Smooth muscle cell of the brain vasculature (primary cell): ENCODE data around the gene SBK3.
A peak's percentile ranks its signal among the peaks of the same experiment; 100 is the strongest.
"Not testable (repeated sequence)": the region's sequence is repeated elsewhere in the genome, so short reads cannot be mapped to it uniquely, and the experiment has no call there.

Experiments
- DNase-seq: peaks from one replicate; pipeline ENCODE4 v3.0.0-alpha.2; 2012; ENCODE audit warnings: low read depth, low spot score

SBK3 gene

DNA sequence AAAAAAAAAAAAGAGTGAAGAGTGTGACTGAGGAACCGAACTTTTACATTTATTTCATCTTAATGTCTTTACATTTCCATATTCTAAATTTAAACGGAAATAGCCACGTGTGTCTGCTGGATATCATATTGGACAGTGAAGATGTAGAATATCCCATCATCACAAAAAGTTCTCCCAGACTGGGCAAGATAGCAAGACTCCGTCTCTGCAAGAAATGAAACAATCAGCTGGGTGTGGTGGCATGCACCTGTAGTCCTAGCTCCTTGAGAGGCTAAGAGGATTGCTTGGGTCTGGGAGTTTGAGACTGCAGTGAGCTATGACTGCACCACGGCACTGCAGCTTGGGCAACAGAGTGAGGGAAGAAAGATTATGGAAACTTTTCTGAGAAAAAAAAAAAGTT is 31.4 kb upstream of the SBK3 start:
- no peak for DNase-seq

DNA sequence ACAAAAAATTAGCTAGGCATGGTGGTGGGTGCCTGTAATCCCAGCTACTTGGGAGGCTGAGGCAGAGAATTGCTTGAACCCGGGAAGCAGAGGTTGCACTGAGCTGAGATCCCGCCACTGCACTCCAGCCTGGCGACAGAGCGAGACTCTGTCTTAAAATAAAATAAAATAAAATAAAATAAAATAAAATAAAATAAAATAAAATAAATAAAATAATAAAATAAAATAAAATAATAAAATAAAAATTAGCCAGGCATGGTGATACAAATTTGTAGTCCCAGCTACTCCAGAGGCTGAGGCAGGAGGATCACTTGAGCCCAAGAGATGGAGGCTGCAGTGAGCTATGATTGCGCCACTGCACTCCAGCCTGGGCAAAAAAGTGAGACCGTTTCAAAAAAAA is 28.6 kb upstream of the SBK3 start:
- DNase-seq: not testable (repeated sequence)

DNA sequence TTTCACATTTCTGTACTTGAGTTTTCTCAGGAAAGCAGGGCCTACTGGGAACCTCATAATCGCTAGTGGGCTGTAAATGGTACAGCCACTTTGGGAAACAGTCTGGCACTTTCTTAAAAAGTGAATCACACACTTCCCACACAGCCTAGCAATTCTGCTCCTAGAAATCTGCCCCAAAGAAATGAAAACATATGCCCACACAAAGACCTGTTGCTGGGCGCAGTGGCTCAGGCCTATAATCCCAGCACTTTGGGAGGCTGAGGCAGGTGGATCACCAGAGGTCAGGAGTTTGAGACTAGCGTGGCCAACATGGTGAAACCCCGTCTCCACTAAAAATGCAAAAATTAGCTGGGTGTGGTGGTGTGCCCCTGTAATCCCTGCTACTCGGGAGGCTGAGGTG is 24.1 kb upstream of the SBK3 start:
- not testable (repeated sequence) for DNase-seq

DNA sequence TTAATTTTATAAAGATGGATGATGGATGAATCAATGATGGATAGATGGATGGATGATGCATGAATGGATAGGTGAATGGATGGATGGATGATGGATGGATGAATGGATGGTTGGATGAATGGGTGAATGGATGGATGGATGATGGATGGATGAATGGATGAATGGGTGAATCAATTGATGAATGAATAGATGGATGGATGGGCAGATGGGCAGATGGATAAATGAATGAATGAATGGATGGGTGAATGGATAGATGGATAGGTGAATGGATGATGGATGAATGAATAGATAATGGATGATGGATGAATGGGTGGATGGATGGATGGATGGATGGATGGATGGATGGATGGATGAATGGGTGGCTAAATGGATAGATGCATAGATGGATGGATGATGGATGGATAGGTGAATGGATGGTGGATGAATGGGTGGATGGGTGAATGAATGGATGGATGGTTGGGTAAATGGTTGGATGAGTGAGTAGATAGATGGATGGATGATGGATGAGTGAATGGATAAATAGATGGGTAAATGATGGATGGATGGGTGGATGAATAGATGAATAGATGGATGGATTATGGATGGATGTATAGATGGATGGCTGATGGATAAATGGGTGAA is 22.5 kb upstream of the SBK3 start:
- no peak for DNase-seq

DNA sequence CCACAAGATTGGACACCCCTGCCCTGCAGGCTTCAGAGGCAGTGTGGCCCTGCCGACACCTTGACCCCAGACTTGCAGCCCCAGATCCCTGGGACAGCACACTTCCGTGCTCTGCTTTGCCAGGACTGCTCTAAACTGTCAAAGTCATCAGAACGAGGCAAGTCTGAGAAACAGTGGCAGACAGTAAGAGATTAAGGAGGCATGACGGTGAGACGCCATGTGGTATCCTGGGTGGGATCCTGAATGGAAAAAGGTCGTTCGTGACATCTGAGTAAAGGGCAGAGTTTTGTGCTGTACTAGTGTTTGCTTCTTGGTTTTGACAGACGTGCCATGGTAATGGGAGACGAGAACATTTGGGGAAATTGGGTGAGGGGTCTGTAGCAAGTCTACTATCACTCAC is 21.5 kb upstream of the SBK3 start:
- no peak for DNase-seq

DNA sequence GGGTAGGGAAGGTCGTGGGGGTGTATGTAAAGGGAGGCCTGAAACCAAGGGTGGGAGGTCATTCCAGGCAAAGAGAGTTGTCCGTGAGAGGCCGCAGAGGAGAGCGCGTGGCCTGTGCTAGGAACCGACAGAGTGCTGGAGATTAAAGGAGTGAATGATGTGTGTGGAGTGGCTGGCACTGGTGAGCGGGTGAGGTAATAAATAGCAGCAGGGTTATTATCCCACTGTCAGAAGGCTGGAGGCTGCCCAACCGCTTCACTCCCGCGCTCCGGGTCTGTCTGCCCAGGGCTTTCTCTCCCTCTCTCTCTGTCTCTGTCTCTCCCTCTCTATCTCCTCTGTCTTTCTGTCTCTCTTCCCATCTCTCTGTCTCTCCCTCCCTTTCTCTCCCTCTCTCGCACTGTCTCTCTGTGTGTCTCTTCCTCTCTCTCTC is 17.9 kb upstream of the SBK3 start:
- DNase-seq: no peak

DNA sequence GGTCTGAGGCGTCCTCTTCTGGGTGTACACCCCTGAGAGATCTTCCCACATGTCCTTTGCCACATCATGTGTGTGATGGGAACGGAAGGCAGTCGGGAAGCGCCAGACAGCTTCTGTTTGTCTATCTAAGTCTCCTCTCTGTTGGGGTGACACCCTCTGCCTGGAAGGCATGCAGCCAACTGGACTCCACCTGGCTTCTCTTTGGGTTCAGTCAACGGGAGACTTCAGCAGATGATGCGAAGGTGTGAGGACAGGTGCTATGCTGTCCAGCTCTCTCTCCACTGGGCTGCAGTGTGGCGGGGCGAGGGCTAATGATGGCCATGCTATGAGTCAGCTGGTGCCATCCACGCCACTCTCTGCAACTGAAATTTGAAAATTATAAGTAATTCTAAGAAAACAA is 14.3 kb upstream of the SBK3 start:
- DNase-seq: no peak

DNA sequence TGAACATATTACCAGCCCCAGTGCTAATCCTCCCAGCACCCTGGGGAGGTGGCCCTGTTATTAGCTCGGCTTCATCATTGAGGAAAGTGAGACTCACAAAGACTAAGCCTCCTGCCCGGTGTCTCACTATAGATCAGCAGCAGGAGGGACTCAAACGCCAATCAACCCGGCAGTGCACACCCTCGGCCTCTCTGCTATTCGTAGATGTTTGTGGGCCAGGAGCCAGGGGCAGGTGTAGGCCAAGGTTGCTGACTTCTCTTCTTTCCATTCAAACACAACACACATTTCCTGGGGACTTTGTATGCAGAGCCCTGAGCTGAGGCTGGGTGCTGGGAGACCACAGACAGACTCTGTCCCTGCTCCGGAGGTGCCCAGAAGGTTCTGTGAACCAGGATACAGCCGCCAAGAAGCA is 9.4 kb upstream of the SBK3 start:
- DNase-seq: no peak

DNA sequence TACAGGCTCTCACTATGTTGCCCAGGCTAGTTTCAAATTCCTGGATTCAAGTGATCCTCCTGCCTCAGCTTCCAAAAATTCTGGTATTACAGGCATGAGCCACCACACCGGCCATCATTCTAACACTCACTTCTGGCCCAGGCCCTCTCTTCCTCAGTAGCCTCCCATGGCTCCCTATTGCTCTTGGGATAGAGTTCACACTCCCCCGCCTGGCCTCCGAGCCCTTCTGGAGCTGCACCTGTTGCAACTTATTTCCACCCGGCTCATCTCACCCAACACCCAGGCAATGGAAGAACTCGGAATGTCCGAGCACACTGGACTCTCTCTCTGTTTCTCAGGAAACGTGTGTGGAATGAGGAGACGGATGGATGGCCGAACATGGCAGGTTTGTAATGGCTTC is 9.0 kb upstream of the SBK3 start:
- no peak for DNase-seq

DNA sequence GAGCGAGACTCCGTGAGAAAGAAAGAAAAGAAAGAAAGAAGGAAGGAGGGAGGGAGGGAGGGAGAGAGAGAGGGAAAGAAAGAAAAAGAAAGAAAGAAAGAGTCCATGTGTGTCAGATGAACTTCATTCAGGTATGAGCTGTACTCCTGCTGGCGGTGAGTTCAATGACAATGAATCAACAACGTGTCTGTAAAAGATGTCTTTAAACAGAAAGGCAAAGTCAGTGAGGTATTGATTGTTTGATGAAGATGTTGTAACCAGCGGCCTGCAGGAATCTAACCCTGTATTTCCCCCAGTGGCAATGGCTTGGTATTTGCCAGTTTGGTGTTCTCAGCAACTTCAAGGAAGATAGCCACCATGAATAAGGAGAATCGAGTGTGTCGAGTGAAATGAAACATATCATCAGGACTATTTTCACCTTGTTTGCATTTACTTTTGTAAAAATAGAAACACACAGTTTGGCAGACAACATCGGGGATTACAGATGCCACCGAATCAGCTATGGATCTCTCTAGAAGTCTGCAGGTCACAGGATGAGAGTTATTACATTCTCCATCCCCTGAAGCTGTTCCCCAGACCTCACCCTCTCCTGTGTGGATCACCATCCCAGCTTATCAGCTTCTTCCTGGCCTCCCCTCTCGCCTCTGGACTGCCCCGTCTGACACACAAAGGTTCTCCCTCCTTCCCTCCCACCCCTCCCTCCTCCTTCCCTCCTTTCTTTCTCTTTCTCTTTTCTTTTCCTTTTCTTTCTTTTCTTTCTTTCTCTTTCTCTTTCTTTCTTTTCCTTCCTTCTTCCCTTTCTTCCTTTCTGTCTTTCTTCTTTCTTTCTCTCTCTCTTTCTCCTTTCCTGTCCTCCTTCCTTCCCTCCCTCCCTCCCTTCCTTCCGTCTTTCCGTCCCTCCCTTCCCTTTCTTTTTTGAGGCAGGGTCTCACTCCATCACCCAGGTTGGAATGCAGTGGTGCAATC is 8.2 kb upstream of the SBK3 start:
- no peak for DNase-seq

DNA sequence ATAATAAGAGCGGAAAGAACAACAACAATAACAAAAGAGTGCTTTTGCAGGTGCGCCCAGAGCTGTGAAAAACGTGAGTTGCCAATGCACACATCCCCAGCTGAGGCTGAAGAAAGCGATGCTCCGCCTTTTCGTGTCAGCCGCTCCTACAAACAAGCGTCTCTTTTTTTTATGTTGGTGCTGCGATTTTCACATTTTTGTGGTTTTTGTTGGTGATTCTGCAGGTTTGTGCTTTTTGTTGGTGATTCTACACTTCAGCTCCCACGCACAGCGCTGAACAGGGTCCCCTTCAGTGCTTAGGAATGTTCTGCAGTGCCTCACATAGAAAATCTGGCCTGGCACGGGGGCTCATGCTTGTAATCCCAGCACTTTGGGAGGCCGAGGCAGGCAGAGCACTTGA is 7.3 kb upstream of the SBK3 start:
- no peak for DNase-seq

DNA sequence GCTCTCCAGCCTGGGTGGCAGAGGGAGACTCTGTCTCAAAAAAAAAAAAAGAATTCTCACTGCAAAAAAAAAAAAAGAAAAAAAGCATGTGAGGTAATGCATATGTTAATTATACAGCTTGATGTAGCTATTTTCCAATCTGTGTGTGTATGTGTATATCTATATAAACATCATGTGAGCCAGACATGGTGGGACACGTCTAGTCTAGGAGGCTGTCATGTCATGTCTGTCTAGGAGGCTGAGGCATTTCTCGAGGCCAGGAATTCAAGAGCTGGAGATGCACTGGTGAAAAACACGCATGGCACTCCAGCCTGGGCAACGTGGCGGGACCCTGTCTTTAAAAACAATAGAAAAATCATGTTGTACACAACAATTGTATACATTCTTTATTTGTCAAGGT is 6.9 kb upstream of the SBK3 start:
- no peak for DNase-seq

DNA sequence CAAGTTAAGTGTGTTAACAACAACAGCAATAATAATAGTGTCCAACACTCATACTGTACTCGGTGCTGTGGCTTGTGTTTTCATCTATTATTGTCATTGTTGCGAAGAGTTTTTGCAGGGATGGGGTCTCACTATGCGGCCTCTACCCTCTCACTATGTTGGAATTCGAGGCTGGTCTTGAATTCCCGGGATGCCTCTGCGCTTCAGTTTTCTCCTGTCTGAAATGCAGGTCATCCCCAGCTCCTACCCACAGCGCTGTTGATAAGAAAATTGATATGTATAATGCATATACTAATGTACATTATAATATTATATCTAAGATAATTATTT is 4.9 kb upstream of the SBK3 start:
- no peak for DNase-seq

DNA sequence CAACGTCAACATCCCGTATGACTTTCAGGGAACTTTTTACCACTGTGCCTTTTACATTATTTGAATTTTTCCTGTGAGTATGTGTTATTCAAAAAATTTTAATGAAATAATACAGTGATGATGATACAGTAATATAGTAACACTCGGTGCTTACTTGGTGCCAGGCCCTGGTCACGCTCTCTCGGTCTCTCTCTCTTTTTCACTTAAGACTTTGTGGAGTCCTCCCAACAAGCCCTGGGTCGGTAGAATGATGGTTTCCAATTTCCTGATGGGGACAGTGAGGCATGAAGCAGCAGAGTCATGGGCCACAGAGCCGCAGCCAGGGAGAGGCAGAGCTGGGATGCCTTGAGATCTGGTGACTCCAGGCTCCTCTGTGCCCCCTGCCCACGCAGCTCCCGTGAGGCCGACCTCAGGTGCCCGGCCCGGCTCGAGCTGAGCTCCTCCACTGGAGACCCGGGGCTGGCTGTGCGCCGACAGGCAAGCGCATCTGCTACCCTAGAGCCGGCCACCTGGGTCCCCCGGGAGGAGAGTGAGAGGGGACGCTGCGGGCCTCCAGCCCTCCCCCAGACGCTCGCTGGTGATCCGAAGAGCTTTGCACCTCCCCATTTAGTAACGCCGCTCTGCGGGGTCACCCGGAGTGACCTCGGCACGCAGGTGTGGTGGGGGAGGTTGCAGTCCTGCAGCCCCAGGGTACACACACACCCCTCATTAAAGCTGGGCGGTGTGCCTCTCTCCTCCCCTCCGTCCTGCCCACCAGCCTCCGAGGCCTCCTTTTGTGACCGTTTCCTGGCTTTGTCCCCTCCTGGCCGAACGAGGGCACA is 4.4 kb upstream of the SBK3 start:
- DNase-seq: peak; percentile 46

DNA sequence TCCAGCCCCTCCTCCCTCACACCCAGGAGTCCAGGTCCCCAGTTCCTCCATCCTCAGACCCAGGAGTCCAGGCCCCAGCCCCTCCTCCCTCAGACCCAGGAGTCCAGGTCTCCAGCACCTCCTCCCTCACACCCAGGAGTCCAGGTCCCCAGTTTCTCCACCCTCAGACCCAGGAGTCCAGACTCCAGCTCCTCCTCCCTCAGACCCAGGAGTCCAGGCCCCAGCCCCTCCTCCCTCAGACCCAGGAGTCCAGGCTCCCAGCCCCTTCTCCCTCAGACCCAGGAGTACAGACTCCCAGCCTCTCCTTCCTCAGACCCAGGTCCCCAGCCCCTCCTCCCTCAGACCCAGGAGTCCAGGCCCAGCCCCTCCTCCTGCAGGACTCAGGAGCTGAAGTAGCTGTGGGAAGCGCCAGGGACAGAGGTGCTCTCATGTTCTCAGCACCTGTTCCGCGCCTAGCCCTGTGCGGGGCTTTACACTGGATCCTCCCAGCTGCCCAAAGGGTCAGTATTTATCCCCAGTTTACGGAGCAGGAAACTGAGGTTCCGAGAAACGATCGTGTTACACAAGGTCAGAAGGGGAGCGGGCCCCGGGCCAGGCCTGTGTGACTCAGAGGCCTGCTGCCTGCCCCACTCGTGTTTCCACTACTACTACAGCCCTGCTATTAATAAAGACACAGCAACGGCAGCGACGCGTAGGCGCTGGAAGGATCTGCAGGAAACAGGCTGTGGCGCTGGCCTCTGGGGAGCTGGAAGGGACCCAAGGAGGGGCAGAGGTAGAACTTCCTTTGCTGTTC is 1.7 kb upstream of the SBK3 start:
- no peak for DNase-seq

DNA sequence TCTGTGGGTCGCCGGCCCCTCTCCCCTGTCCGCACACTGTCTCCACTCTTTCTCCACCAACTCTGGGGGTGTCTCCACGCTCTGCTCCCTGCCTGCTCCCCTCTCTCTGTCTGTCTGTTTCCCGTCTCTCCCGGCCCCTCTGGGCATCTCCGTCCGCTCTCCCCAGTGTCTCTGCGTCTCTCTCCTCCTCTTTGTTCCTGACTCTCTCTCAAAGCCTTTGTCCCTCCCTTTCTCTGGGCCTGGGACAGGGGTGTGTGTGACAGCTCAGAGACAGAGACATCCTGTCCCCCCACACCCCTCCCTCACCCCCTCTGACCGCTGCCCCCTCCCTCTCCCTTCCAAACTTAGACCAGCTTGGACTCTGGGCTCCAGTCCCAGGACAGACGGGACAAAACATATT is 668 bp upstream of the SBK3 start:
- no peak for DNase-seq

DNA sequence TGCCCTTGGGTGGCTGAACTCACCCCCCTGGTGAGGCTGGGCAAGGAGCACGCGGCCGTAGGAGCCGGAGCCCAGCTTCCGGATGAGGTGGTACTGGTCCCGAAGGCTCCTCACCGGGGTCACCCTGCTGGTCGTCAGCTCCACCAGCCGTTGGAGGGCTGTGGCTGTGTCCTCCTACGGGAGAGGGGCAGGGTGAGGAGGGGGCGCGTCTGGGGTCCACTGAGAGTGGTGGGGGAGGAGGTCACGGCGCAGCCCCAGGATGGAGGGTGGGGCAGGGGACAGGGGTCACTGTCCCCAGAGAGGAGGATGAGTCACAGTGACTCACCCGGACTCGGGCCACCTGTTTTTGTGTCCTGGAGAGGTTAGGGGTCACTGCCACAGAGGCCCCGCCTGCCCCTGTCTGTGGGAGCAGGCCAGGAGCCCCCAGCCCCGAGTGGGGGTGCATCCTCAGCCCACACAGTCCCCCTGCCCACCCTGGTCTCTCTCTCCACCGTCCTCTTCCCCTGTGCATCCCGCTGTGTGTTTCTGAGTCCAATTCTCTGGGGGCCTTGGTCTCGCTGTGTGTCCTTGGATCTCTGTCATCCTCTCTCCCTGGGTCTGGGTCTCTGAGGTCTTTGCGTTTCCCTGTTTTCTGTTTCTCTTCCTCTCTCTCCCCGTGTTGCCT is 435 bp downstream of the SBK3 start:
- DNase-seq: no peak

DNA sequence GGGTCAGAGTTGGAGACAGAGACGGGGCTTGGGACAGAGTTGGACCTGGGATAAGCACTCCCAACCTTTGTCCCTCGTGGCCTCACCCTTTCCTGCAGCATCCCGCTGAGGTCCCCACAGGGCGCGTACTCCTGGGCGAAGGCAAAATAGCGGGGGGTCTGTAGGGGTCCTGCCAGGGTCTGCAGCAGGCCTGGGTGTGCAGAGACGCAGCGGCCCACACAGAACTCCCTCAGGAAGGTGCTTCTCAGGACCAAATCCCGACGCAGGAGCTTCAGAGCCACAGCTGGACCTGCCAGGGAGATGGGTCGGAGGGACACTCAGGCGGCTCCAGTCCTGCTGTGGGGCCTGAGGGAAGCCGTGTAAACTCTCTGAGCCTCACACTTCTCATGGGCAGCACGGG is 1.3 kb downstream of the SBK3 start:
- no peak for DNase-seq

DNA sequence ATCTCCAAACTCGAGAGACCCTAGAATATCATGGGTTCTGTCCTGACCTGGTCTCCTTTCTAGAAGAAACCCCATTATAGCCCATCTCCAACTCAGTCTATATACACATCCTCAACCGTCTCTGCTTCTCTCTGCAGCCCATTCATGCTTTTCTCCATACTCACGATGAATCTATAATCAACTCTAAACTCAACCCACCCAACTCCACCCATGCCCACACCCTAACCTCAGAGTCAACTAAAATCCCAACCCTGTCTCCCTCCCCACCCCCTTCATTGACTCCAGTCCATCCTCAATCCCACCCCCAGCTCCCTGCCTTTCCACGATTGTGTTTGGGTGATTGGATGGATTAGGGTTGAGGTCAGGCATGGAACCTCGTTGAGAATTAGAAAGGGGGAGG is 1.8 kb downstream of the SBK3 start:
- DNase-seq: no peak

DNA sequence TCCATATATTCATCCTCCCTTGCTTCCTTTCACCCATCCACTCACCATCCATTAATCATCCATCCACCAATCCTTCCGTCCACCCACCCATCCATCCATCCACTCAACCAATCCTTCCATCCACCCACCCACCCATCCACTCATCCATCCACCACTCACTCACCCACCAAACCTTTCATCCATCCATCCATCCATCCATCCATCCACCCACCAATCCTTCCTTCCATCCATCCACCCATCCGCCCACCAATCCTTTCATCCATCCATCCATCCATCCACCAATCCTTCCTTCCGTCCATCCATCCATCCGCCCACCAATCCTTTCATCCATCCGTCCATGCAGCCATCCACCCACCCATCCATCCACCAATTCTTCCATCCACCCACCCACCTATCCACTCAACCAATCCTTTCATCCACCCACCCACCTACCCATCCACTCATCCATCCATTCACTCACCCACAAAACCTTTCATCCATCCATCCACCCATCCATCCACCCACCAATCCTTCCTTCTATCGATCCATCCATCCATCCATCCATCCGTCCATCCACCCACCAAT is 3.0 kb downstream of the SBK3 start:
- DNase-seq: no peak

DNA sequence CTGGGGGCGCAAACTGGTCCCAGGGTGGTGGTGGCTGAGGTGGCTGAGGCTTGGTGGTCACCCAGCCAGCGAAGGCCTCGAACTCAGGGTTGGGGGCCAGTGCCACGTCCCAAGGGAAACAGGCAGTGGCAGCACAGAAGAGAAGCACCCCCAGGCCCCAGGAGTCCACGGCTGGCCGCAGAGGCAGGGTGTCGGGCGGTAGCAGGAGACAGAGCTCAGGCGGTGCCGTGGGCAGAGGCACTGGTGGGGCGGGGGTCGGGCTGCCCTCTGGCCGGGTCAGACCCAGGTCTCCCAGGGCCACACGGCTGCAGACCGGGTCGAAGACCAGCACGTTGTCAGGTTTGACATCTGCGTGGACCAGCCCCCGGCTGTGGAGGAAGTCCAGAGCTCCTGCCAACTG is 4.3 kb downstream of the SBK3 start:
- no peak for DNase-seq
